Activated T-helper 1 cell treated with anti-CD3 and anti-CD28 coated beads, Interleukin-2, amount 50 U/mL, for 16 hours (primary cell): Measurements from ENCODE around the gene MUC13.
A peak's percentile ranks its signal among the peaks of the same experiment; 100 is the strongest.

Experiments
- DNase-seq, 2 donors: peaks; one replicate each; pipeline ENCODE4 v3.0.0-alpha.2; 2020; ENCODE audit warnings: low read depth in 1 of 2, low spot score in 1 of 2

MUC13 gene

GRCh38 chr3:124951511-124952281, 17.1 kb upstream of the MUC13 start:
- DNase-seq = no peak

- no peak for DNase-seq
Measured at GRCh38 chr3:124950026-124950425, 15.5 kb upstream of the MUC13 start.

- DNase-seq = no peak
Measured at GRCh38 chr3:124942613-124943012, 8.1 kb upstream of the MUC13 start.

GRCh38 chr3:124941771-124942170, 7.2 kb upstream of the MUC13 start:
- DNase-seq = no peak

GRCh38 chr3:124939661-124940060, 5.1 kb upstream of the MUC13 start:
- DNase-seq = no peak

- DNase-seq = no peak
Measured at GRCh38 chr3:124938896-124939295, 4.3 kb upstream of the MUC13 start.

GRCh38 chr3:124937049-124937448, 2.5 kb upstream of the MUC13 start:
- no peak for DNase-seq

GRCh38 chr3:124935794-124936542, 1.4 kb upstream of the MUC13 start:
- no peak for DNase-seq

- DNase-seq = no peak
Measured at GRCh38 chr3:124935264-124935663, 713 bp upstream of the MUC13 start.

GRCh38 chr3:124928333-124929202, 6.0 kb downstream of the MUC13 start:
- DNase-seq = peak; percentile 18 to 20

GRCh38 chr3:124927574-124928045, 6.9 kb downstream of the MUC13 start:
- no peak for DNase-seq

GRCh38 chr3:124926426-124927101, 8.0 kb downstream of the MUC13 start:
- DNase-seq = no peak

- no peak for DNase-seq
Measured at GRCh38 chr3:124924741-124925140, 9.8 kb downstream of the MUC13 start.

- DNase-seq = no peak
Measured at GRCh38 chr3:124923833-124924232, 10.7 kb downstream of the MUC13 start.

GRCh38 chr3:124920718-124921117, 13.8 kb downstream of the MUC13 start:
- DNase-seq = no peak

GRCh38 chr3:124919756-124920155, 14.8 kb downstream of the MUC13 start:
- DNase-seq = no peak

- DNase-seq = no peak
Measured at GRCh38 chr3:124918524-124918923, 16.0 kb downstream of the MUC13 start.

GRCh38 chr3:124916837-124917409, 17.6 kb downstream of the MUC13 start:
- DNase-seq = no peak

GRCh38 chr3:124915254-124915653, 19.3 kb downstream of the MUC13 start:
- no peak for DNase-seq

- no peak for DNase-seq
Measured at GRCh38 chr3:124907957-124908356, 26.6 kb downstream of the MUC13 start.
